GM12874 (cell line): ENCODE data around the gene XPNPEP2.

ENCODE experiments used
- CTCF ChIP-seq: IDR thresholded peaks from 2 replicates; pipeline ENCODE4 v1.5.1; 2011; ENCODE audit warnings: low read depth, mild to moderate bottlenecking, control low read depth, low read length, moderate library complexity; ENCODE audit not compliant: insufficient read depth

XPNPEP2 gene

GRCh38 chrX:129808158-129808828 lies 69.5 kb downstream of the XPNPEP2 start:
- TF ChIP-seq CTCF, result no peak

- TF ChIP-seq CTCF, result no peak
Observed at GRCh38 chrX:129808829-129809796, 70.3 kb downstream of the XPNPEP2 start.

- TF ChIP-seq CTCF, result no peak
Observed at GRCh38 chrX:129813662-129814368, 75.0 kb downstream of the XPNPEP2 start.

GRCh38 chrX:129818123-129818522 lies 79.3 kb downstream of the XPNPEP2 start:
- no peak for TF ChIP-seq CTCF
